Transverse colon (tissue), 4 donors: ENCODE results near the gene NPAT. TPM values are rescaled to one million over a fixed set of nuclear protein-coding genes. Genes with fewer than 3 reads are reported as not detected.

Experiments used
- DNase-seq: peaks from one replicate; pipeline ENCODE4 v3.0.0-alpha.2; 2019
- H3K27ac ChIP-seq, 4 donors: fragments of 200-600 bp; sonication (generic); 2 replicates each; pipeline ENCODE4 v1.5.1; 2016 to 2018; ENCODE audit warnings: inconsistent platforms in 4 of 4
- H3K27me3 ChIP-seq: fragments of 200-600 bp; sonication (generic); 2 replicates; pipeline ENCODE4 v1.5.1; 2017; ENCODE audit warnings: inconsistent platforms
- H3K36me3 ChIP-seq, 4 donors: fragments of 200-600 bp; sonication (generic); 2 replicates each; pipeline ENCODE4 v1.5.1; 2017 to 2019; ENCODE audit warnings: inconsistent platforms in 4 of 4
- H3K4me1 ChIP-seq, 4 donors: fragments of 200-600 bp; sonication (generic); 2 replicates each; pipeline ENCODE4 v1.5.1; 2017 to 2020; ENCODE audit warnings: inconsistent platforms in 4 of 4
- H3K4me3 ChIP-seq, 4 donors: fragments of 200-600 bp; sonication (generic); 1 replicate in 1 of 4; 2 replicates in 3 of 4; pipeline versions ENCODE4 v1.5.1 to v1.6.1; 2017 to 2019; ENCODE audit warnings: inconsistent platforms in 4 of 4
- H3K9me3 ChIP-seq, 2 donors: fragments of 200-600 bp; sonication (generic); 2 replicates each; pipeline ENCODE4 v1.5.1; 2017 to 2019; ENCODE audit warnings: inconsistent platforms in 2 of 2
- EP300 ChIP-seq: sonication (generic); formaldehyde crosslinking; IDR thresholded peaks from one replicate; pipeline ENCODE4 v1.6.1; 2017; ENCODE audit warnings: antibody characterized with exemption, low read depth
- POLR2A ChIP-seq: fragments of 450-650 bp; IDR thresholded peaks from one replicate; pipeline ENCODE4 v1.6.1; 2016; ENCODE audit warnings: antibody characterized with exemption, mild to moderate bottlenecking, moderate library complexity
- POLR2AphosphoS5 ChIP-seq, 3 donors: sonication (generic); formaldehyde crosslinking; IDR thresholded peaks; one replicate each; pipeline ENCODE4 v1.6.1; 2016; ENCODE audit warnings: antibody characterized with exemption in 3 of 3
- WGBS, 2 donors: methylation state at CpG; one replicate each; pipeline ENCODE4 v1.1.5; 2018; ENCODE audit warnings: low coverage in 1 of 2; 5-methylcytosine and 5-hydroxymethylcytosine counted together
- in situ Hi-C, 4 donors: fragments of 200-750 bp; cut with MboI; loops; one replicate each; pipeline versions ENCODE4 v1.15.0 to v1.15.1; 2017; ENCODE audit warnings: low sequenced_read_pairs in 3 of 4, low pct_ligation_motif_present in 1 of 4, low pct_unique_long_range_greater_than_20kb in 1 of 4
- intact Hi-C: fragments of 100-400 bp; cut with DNase I; formaldehyde crosslinking; loops from one replicate; pipeline ENCODE4 v1.15.1; 2023; ENCODE audit warnings: low total_unique reads
- total RNA-seq, 4 donors: library from RNA; depleted of rRNA; stranded (reverse); fragments of >200 nt; gene quantifications; one replicate each; pipeline ENCODE4 v1.1.0, GENCODE V29; 2016
- TF ChIP-seq, protein P1 (sequence below), 5 experiments: fragments of 200-600 bp in 3 of 5; fragments of 450-650 bp in 2 of 5; sonication (generic) in 3 of 5; IDR thresholded peaks; 1 replicate in 2 of 5; 2 replicates in 3 of 5; pipeline ENCODE4 v1.5.1; 2016 to 2017; ENCODE audit warnings: antibody characterized with exemption in 5 of 5, inconsistent platforms in 3 of 5, mild to moderate bottlenecking in 2 of 5, moderate library complexity in 1 of 5

Gene NPAT
- total RNA-seq, 4 donors from 2014 or later: 10.5 to 19.5 (median 13.9) TPM

DNA sequence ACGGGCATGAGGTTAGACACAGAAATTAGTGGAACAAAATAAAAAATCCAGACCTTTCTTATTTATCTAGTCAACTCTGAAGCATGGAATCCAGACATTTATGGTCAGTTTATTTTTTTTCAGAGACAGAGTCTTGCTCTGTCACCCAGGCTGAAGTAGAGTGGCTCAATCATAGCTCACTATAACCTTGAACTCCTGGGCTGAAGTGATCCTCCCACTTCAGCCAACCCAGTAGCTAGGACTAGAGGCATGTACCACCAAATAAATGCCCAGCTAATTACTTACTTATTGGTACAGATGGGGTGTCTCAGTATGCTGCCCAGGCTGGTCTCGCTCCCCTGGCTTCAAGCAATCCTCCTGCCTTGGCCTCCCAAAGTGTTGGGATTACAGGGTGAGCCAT, 8.7 kb downstream of the NPAT start:
- Histone ChIP-seq H3K27ac (no peak overlapping the region), H3K4me1 (peaks cover 0 to 8% (median 0%) of the 10 kb centered on the region in 4 donors), H3K36me3 (peaks cover 0 to 13% (median 4%) of the 10 kb centered on the region in 4 donors), H3K9me3 (no peaks in the 10 kb centered on the region), H3K4me3 (no peak overlapping the region), H3K27me3 (no peaks in the 10 kb centered on the region)
- TF ChIP-seq EP300 (no peak), POLR2A (no peak), POLR2AphosphoS5 (IDR thresholded peaks at IDR 0.05) (no peak)
- TF ChIP-seq, protein P1, sequence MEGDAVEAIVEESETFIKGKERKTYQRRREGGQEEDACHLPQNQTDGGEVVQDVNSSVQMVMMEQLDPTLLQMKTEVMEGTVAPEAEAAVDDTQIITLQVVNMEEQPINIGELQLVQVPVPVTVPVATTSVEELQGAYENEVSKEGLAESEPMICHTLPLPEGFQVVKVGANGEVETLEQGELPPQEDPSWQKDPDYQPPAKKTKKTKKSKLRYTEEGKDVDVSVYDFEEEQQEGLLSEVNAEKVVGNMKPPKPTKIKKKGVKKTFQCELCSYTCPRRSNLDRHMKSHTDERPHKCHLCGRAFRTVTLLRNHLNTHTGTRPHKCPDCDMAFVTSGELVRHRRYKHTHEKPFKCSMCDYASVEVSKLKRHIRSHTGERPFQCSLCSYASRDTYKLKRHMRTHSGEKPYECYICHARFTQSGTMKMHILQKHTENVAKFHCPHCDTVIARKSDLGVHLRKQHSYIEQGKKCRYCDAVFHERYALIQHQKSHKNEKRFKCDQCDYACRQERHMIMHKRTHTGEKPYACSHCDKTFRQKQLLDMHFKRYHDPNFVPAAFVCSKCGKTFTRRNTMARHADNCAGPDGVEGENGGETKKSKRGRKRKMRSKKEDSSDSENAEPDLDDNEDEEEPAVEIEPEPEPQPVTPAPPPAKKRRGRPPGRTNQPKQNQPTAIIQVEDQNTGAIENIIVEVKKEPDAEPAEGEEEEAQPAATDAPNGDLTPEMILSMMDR (IDR thresholded peaks at IDR 0.05): no peak
- 75 to 84% methylated on average over 2 of the region's 2 CpGs for WGBS, 2 donors
- intact Hi-C loops: no loop called here
- in situ Hi-C loops: loop anchor here in 1 of 4 donors (25.0 kb wide), 1 partner anchor 449 kb away; the partner anchor contains the start of gene DDX10
- DNase-seq: no peak

DNA sequence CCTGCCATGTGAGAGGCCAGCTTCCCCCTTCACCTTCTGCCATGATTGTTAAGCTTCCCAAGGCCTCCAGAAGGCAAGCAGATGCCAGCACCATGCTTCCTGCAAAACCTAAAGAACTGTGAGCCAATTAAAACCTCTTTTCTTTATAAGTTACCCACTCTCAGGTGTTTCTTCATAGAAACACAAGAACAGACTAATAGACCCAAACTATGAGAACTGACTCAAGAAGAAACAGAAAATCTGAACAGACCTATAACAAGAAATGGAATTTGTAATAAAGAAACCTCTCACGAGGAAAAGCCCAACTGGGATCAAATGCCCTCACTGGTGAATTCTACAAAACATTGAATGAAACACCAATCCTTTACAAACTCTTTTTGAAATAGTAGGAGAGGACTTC, 12.0 kb downstream of the NPAT start:
- WGBS, 2 donors: 67 to 78% methylated on average over 1 of the region's 1 CpG
- intact Hi-C loops (no loop called here), in situ Hi-C loops (loop anchor here in 1 of 4 donors (25.0 kb wide), 1 partner anchor 452 kb away; the partner anchor contains the start of gene DDX10)
- Histone ChIP-seq H3K27ac (no peak overlapping the region), H3K9me3 (no peaks in the 10 kb centered on the region), H3K27me3 (no peaks in the 10 kb centered on the region), H3K36me3 (peaks cover 0 to 38% (median 14%) of the 10 kb centered on the region in 4 donors), H3K4me1 (no peaks in the 10 kb centered on the region), H3K4me3 (no peak overlapping the region)
- TF ChIP-seq, protein P1 (IDR thresholded peaks at IDR 0.05): no peak
- no peak for DNase-seq

GRCh38 chr11:108207683-108208060, 14.8 kb downstream of the NPAT start:
- no peak for DNase-seq
- Histone ChIP-seq H3K9me3 (peaks cover 0 to 4% of the 10 kb centered on the region in 2 donors), H3K4me1 (no peaks in the 10 kb centered on the region), H3K27ac (no peak overlapping the region), H3K27me3 (no peaks in the 10 kb centered on the region), H3K36me3 (peaks cover 0 to 38% (median 14%) of the 10 kb centered on the region in 4 donors), H3K4me3 (no peak overlapping the region)
- TF ChIP-seq, protein P1 (IDR thresholded peaks at IDR 0.05): no peak
- TF ChIP-seq POLR2A: no peak
- no peak for TF ChIP-seq POLR2AphosphoS5 (IDR thresholded peaks at IDR 0.05)
- TF ChIP-seq EP300: no peak
- 98 to 100% methylated on average over 1 to 3 of the region's 6 CpGs for WGBS, 2 donors
- in situ Hi-C loops (loop anchor here in 1 of 4 donors (25.0 kb wide), 1 partner anchor 455 kb away; the partner anchor contains the start of gene DDX10), intact Hi-C loops (no loop called here)

DNA sequence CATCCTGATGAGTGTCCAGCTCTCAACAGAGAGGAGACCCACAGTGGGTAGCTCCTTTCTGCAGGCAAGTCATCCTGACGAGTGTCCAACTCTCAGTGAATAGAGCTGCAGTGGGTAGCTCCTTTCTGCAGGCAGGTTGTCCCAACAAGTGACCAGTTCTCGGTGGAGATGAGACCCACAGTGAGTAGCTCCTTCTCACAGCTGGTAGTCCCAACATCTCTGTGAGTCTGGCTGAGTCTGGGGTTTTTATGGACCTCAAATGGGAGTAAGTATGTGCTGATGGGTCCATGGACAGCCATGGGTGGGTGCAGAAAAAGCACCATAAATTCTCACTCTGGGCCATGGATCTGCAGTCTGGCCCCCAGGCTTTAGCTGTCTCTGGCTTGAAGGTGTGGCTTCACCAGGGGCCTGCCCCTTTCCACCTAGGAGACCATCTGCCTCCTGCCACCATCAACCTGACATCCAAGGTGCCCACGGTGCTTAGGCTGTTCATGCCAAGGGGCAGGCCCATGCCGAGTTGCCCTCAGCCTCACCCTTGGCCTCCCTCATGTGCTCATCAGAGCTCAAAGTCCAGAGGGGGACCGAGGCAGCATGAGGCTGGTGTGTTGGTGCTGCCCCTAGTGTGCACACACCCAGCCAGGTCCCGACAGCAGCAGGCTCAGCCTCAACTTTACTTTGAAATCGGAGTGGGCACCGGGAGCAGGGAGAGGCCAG, 15.3 kb downstream of the NPAT start:
- peaks cover 0 to 4% of the 10 kb centered on the region in 2 donors for H3K9me3 ChIP-seq
- intact Hi-C loops (no loop called here), in situ Hi-C loops (loop anchor here in 1 of 4 donors (25.0 kb wide), 1 partner anchor 455 kb away; the partner anchor contains the start of gene DDX10)
- H3K4me3 ChIP-seq: no peak overlapping the region
- DNase-seq: no peak
- TF ChIP-seq, protein P1 (IDR thresholded peaks at IDR 0.05): no peak
- TF ChIP-seq POLR2AphosphoS5 (IDR thresholded peaks at IDR 0.05) (no peak), EP300 (no peak)
- peaks cover 0 to 38% (median 14%) of the 10 kb centered on the region in 4 donors for H3K36me3 ChIP-seq
- WGBS, 2 donors: 83% methylated on average over 5 of the region's 8 CpGs; no CpG with 5 or more reads in 1 of the 2 donors
- no peak overlapping the region for H3K27ac ChIP-seq
- no peaks in the 10 kb centered on the region for H3K27me3 ChIP-seq
- H3K4me1 ChIP-seq: no peaks in the 10 kb centered on the region
